ENCODE data around the gene RAB11FIP4. TPM values are rescaled to one million over a fixed set of nuclear protein-coding genes. Genes with fewer than 3 reads are reported as not detected.

Gene RAB11FIP4
- total and polyA plus RNA-seq, 2 of the 8 experiments (the other 6 are each of a cell fraction or from before 2014, with no cell fraction given): 21.7 to 53.2 TPM

- no peak overlapping the region for H3K4ac ChIP-seq (replicated peaks; ENCODE audit: insufficient read length, low read depth, low read length)
- H3K9ac ChIP-seq (replicated peaks in 1 of 4; ENCODE audit: extremely low read depth in 1 of 4, low read depth in 3 of 4, low read length in 3 of 4): no peak overlapping the region
- H2BK15ac ChIP-seq (ENCODE audit: low read length): no peak overlapping the region
- no peaks in the 10 kb centered on the region for H3K9me3 ChIP-seq (ENCODE audit: insufficient read depth in 2 of 2, low read depth in 1 of 2, low read length in 1 of 2)
- no peaks in the 10 kb centered on the region for H3K27me3 ChIP-seq (replicated peaks in 1 of 4; ENCODE audit: control insufficient read depth in 3 of 4, extremely low read depth in 1 of 4, insufficient read depth in 3 of 4, low read length in 3 of 4)
- H3K4me1 ChIP-seq (replicated peaks in 1 of 4; ENCODE audit: control insufficient read depth in 3 of 4, insufficient read depth in 4 of 4, low read length in 3 of 4): peaks cover 0 to 2% (median 0%) of the 10 kb centered on the region in 4 experiments; a peak in 1 of 7 replicates
- H3K27ac ChIP-seq (ENCODE audit: low read depth, low read length): no peak overlapping the region
- POLR2A ChIA-PET (ENCODE audit: partially characterized antibody): no interaction called here
- 96% methylated on average over 13 of the region's 13 CpGs; no CpG with 5 or more reads in 1 of the 2 experiments for WGBS, 2 experiments (ENCODE audit: extremely low coverage in 1 of 2, insufficient coverage in 1 of 2, insufficient read length in 1 of 2, insufficient replicate concordance in 2 of 2, low coverage in 1 of 2, low lambda C conversion rate in 2 of 2, missing lambda C conversion rate in 1 of 2)
- peaks cover 4% of the 10 kb centered on the region; the same call in 1 of the 2 replicates for H3K79me1 ChIP-seq (ENCODE audit: low read depth, low read length)
- no peak overlapping the region for H3K18ac ChIP-seq (ENCODE audit: extremely low read depth, low read length)
- H3K23ac ChIP-seq (ENCODE audit: insufficient read length): no peak overlapping the region
- H2AFZ ChIP-seq (ENCODE audit: low read length): no peak overlapping the region
- no peak overlapping the region for H2BK20ac ChIP-seq (ENCODE audit: low read length)
- H2BK5ac ChIP-seq (ENCODE audit: low read depth, low read length): 0 out of 2 replicates have a peak overlapping the region, but pooled peaks have one; percentile 10
- CTCF ChIA-PET (ENCODE audit: partially characterized antibody): interaction anchor here (1.1 to 2.0 kb wide), 4 partner anchors 9 to 121 kb away, joined by 3 to 9 read pairs (median 4); no protein-coding TSS in a partner anchor
- no peak overlapping the region for H3K4me3 ChIP-seq (ENCODE audit: extremely low read depth in 1 of 4, insufficient read depth in 2 of 4, low read depth in 3 of 4, low read length in 4 of 4)
- no peak overlapping the region for H4K91ac ChIP-seq (replicated peaks; ENCODE audit: insufficient read length, low read length)
- H4K8ac ChIP-seq (ENCODE audit: extremely low read depth, insufficient read depth, low read length): no peak overlapping the region
- no peak overlapping the region for H4K5ac ChIP-seq (ENCODE audit: insufficient read length, low read depth, low read length)
- H3K23me2 ChIP-seq (ENCODE audit: low read depth, low read length): no peaks in the 10 kb centered on the region; the same call in 1 of the 2 replicates
- H3K4me2 ChIP-seq (ENCODE audit: insufficient read depth in 1 of 2, low read depth in 2 of 2, low read length in 2 of 2): no peak overlapping the region
- no peaks in the 10 kb centered on the region for H3K79me2 ChIP-seq (ENCODE audit: control insufficient read depth in 1 of 2, insufficient read depth in 2 of 2, low read length in 2 of 2)
- DNase-seq (ENCODE audit: low read depth in 1 of 2, low spot score in 2 of 2) (no peak), FAIRE-seq (no peak)
- H3K14ac ChIP-seq (ENCODE audit: insufficient read length): no peak overlapping the region
- H3K36me3 ChIP-seq (ENCODE audit: control insufficient read depth in 2 of 4, insufficient read depth in 4 of 4, low read length in 3 of 4): no peaks in the 10 kb centered on the region
- H2BK120ac ChIP-seq (replicated peaks; ENCODE audit: low read depth, low read length): no peak overlapping the region
- TF ChIP-seq POLR2A (IDR thresholded peaks at IDR 0.05; ENCODE audit: control extremely low read depth in 1 of 2, low read depth in 2 of 2, low read length in 2 of 2): no peak
- no peak for TF ChIP-seq MAFK (IDR thresholded peaks at IDR 0.05; ENCODE audit: low read depth, low read length)
- no peak for TF ChIP-seq SP2 (IDR thresholded peaks at IDR 0.05; ENCODE audit: low read length)
- TF ChIP-seq JUN (IDR thresholded peaks at IDR 0.05; ENCODE audit: low read depth, low read length): no peak
- no peak for TF ChIP-seq CREB1 (IDR thresholded peaks at IDR 0.05)
- TF ChIP-seq ATF2 (IDR thresholded peaks at IDR 0.05; ENCODE audit: low read length): no peak
- TF ChIP-seq FOSL1 (IDR thresholded peaks at IDR 0.05; ENCODE audit: insufficient read depth, low read depth, low read length): no peak
- no peak for TF ChIP-seq SP4 (IDR thresholded peaks at IDR 0.05; ENCODE audit: low read length)
- no peak overlapping the region for H2BK12ac ChIP-seq (ENCODE audit: low read depth, low read length)
- H4K20me1 ChIP-seq (replicated peaks in 1 of 2; ENCODE audit: control insufficient read depth in 1 of 2, insufficient read depth in 2 of 2, low read length in 2 of 2): peaks cover 2% of the 10 kb centered on the region in 2 experiments
- H2AK5ac ChIP-seq (ENCODE audit: low read depth, low read length): no peak overlapping the region
- no peak overlapping the region for H3K56ac ChIP-seq (replicated peaks; ENCODE audit: insufficient read length, low read depth, low read length)
Measured at GRCh38 chr17:31575043-31575442, 183.6 kb downstream of the RAB11FIP4 start.
